ENCODE data around the gene CRYBG3.
"Not testable (repeated sequence)": the region's sequence is repeated elsewhere in the genome, so short reads cannot be mapped to it uniquely, and the experiment has no call there.

Gene CRYBG3

GRCh38 chr3:97901313-97902248 is 79.8 kb downstream of the CRYBG3 start:
- no peak for DNase-seq

GRCh38 chr3:97909830-97910229 is 88.0 kb downstream of the CRYBG3 start:
- DNase-seq, result not testable (repeated sequence)

- DNase-seq, result not testable (repeated sequence)
Measured at GRCh38 chr3:97910236-97910831, 88.5 kb downstream of the CRYBG3 start.

GRCh38 chr3:97910931-97911351 is 89.1 kb downstream of the CRYBG3 start:
- no peak for DNase-seq

- DNase-seq, result no peak
Measured at GRCh38 chr3:97911459-97911858, 89.6 kb downstream of the CRYBG3 start.

- no peak for DNase-seq
Measured at GRCh38 chr3:97914388-97914787, 92.6 kb downstream of the CRYBG3 start.

- DNase-seq, result no peak
Measured at GRCh38 chr3:97916576-97916975, 94.8 kb downstream of the CRYBG3 start.

GRCh38 chr3:97917813-97918536 is 96.2 kb downstream of the CRYBG3 start:
- DNase-seq, result no peak

GRCh38 chr3:97927704-97928103 is 105.9 kb downstream of the CRYBG3 start:
- no peak for DNase-seq

GRCh38 chr3:97928986-97929385 is 107.2 kb downstream of the CRYBG3 start:
- no peak for DNase-seq

- no peak for DNase-seq
Measured at GRCh38 chr3:97930018-97930417, 108.2 kb downstream of the CRYBG3 start.

GRCh38 chr3:97931218-97931617 is 109.4 kb downstream of the CRYBG3 start:
- no peak for DNase-seq

- DNase-seq, result no peak
Measured at GRCh38 chr3:97932387-97932801, 110.6 kb downstream of the CRYBG3 start.

GRCh38 chr3:97934980-97935695 is 113.3 kb downstream of the CRYBG3 start:
- DNase-seq, result no peak

GRCh38 chr3:97935842-97936241 is 114.0 kb downstream of the CRYBG3 start:
- DNase-seq, result no peak

GRCh38 chr3:97937205-97937604 is 115.4 kb downstream of the CRYBG3 start:
- DNase-seq, result no peak

GRCh38 chr3:97938444-97938843 is 116.6 kb downstream of the CRYBG3 start:
- no peak for DNase-seq

- no peak for DNase-seq
Measured at GRCh38 chr3:97939401-97939800, 117.6 kb downstream of the CRYBG3 start.

- no peak for DNase-seq
Measured at GRCh38 chr3:97940034-97940433, 118.2 kb downstream of the CRYBG3 start.

- no peak for DNase-seq
Measured at GRCh38 chr3:97942801-97943546, 121.2 kb downstream of the CRYBG3 start.

GRCh38 chr3:97948351-97949109 is 126.7 kb downstream of the CRYBG3 start:
- no peak for DNase-seq
